Measurements from ENCODE around the gene UNC5C. TPM values are rescaled to one million over a fixed set of nuclear protein-coding genes. Genes with fewer than 3 reads are reported as not detected.

The UNC5C gene
- total RNA-seq, 1 donor from 2014 or later = 43.8 TPM

DNA sequence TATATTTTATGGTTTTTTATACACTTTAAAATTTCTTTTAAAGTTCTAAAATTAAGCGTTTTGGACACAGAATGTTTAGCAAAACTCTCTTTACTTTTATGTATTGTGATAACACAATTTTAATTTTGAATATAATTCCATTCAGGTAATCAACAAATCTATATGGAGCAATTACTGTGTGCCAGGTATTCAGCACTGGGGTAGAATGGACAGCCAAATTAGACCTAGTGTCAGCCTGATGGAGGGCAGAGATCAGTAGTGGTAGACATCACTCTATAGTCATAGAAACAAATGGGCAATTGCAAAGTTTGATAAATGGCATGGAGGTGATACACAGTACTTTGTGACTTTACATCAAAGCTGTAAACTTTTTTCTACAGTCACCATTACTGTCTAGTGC lies 41.8 kb upstream of the UNC5C start:
- no peak overlapping the region for H3K4me3 Mint-ChIP-seq (ENCODE audit: low read depth)
- H3K4me1 Mint-ChIP-seq (ENCODE audit: low read depth) = peaks cover 2% of the 10 kb centered on the region
- no peaks in the 10 kb centered on the region for H3K9me3 Mint-ChIP-seq (ENCODE audit: low read depth)
- H3K36me3 Mint-ChIP-seq (ENCODE audit: insufficient read depth) = no peaks in the 10 kb centered on the region
- TF ChIP-seq, protein P1, sequence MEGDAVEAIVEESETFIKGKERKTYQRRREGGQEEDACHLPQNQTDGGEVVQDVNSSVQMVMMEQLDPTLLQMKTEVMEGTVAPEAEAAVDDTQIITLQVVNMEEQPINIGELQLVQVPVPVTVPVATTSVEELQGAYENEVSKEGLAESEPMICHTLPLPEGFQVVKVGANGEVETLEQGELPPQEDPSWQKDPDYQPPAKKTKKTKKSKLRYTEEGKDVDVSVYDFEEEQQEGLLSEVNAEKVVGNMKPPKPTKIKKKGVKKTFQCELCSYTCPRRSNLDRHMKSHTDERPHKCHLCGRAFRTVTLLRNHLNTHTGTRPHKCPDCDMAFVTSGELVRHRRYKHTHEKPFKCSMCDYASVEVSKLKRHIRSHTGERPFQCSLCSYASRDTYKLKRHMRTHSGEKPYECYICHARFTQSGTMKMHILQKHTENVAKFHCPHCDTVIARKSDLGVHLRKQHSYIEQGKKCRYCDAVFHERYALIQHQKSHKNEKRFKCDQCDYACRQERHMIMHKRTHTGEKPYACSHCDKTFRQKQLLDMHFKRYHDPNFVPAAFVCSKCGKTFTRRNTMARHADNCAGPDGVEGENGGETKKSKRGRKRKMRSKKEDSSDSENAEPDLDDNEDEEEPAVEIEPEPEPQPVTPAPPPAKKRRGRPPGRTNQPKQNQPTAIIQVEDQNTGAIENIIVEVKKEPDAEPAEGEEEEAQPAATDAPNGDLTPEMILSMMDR (IDR thresholded peaks at IDR 0.05; ENCODE audit: unreplicated experiment) = no peak
- peaks cover 4% of the 10 kb centered on the region for H3K27me3 Mint-ChIP-seq
- H3K27ac Mint-ChIP-seq = no peak overlapping the region
- no peak for DNase-seq (ENCODE audit: low spot score, unreplicated experiment)

DNA sequence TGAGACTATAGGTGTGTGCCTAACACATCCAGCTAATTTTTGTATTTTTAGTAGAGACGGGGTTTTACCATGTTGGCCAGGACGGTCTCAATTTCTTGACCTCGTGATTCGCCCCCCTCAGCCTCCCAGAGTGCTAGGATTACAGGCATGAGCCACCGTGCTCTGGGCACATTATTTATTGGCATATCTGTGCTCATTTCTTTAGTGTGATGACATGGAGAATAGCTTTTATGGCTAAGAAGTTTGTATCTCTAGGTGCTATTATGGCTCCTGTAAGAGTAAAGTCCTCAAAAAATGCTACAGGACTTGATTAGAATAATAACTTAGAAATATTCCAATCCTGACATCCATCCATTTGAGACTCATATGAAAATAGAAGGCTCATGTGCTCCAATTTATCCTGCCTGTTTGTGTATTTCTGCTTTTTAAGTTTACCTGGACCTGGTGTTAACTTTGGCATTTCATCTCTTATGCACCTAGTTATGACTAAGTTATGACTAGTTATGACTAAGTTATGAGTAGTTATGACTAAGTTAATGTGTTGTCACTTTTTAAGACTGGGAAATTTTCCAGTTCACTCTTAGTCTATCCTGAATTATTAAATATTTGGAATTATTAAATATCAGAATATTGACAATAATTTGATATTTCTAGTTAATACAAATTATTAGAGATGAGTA lies 36.4 kb upstream of the UNC5C start:
- H3K27ac Mint-ChIP-seq = no peak overlapping the region
- TF ChIP-seq, protein P1 (IDR thresholded peaks at IDR 0.05; ENCODE audit: unreplicated experiment) = no peak
- H3K9me3 Mint-ChIP-seq (ENCODE audit: low read depth) = no peaks in the 10 kb centered on the region
- H3K36me3 Mint-ChIP-seq (ENCODE audit: insufficient read depth) = peaks cover 1% of the 10 kb centered on the region
- peaks cover 4% of the 10 kb centered on the region for H3K27me3 Mint-ChIP-seq
- no peak for DNase-seq (ENCODE audit: low spot score, unreplicated experiment)
- peaks cover 1% of the 10 kb centered on the region for H3K4me1 Mint-ChIP-seq (ENCODE audit: low read depth)
- no peak overlapping the region for H3K4me3 Mint-ChIP-seq (ENCODE audit: low read depth)

DNA sequence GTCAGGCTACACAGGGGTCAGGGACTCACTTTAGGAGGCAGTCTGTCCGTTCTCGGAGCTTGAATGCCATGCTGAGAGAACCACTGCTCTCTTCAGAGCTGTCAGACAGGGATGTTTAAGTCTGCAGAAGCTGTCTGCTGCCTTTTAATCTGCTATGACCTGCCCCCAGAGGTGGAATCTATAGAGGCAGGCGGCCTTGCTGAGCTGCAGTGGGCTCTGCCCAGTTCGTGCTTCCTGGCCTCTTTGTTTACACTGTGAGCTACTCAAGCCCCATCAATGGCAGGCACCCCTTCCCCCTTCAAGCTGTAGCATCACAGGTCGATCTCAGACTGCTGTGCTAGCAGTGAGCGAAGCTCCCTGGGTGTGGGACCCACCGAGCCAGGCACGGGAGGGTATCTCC lies 31.5 kb upstream of the UNC5C start:
- Mint-ChIP-seq H3K27me3 (no peaks in the 10 kb centered on the region), H3K27ac (no peak overlapping the region), H3K4me3 (ENCODE audit: low read depth) (no peak overlapping the region), H3K36me3 (ENCODE audit: insufficient read depth) (peaks cover 2% of the 10 kb centered on the region), H3K9me3 (ENCODE audit: low read depth) (peaks cover 22% of the 10 kb centered on the region), H3K4me1 (ENCODE audit: low read depth) (peaks cover 1% of the 10 kb centered on the region)
- DNase-seq (ENCODE audit: low spot score, unreplicated experiment) = no peak
- TF ChIP-seq, protein P1 (IDR thresholded peaks at IDR 0.05; ENCODE audit: unreplicated experiment) = no peak

DNA sequence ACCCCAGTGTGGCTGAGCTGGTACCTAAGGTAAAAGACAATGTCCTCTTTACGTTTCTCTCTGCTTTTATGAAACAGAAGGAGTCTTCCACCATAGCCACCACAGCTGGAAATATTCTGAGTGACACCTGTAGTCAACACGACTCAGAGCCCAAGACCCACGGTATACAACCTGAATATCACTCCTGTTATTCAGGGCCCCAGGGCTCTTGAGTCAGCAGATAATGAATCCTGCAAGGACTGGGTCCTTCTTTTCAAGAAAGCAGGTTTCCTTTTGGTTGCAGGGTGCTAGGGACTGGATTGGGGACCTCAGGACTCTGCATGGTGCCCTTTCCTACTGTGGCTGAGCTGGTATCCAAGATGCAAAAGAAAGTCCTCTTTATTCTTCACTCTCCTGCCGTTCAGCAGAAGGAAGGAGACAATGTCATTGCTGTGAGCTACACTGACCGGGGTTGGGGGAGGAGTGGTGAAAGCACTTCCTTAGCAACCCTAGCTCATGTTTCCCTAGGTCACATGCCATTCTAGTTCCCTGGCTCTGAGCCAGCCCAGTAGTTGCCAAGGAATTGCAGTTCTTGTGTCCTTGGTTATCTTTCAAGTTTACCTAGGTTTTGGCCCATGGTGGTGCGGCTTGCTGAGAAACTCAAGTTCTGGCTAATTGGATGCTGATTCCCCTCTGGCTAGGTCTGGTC lies 23.7 kb upstream of the UNC5C start:
- no peaks in the 10 kb centered on the region for H3K4me1 Mint-ChIP-seq (ENCODE audit: low read depth)
- peaks cover 45% of the 10 kb centered on the region for H3K9me3 Mint-ChIP-seq (ENCODE audit: low read depth)
- TF ChIP-seq, protein P1 (IDR thresholded peaks at IDR 0.05; ENCODE audit: unreplicated experiment) = no peak
- H3K4me3 Mint-ChIP-seq (ENCODE audit: low read depth) = no peak overlapping the region
- no peaks in the 10 kb centered on the region for H3K27me3 Mint-ChIP-seq
- H3K36me3 Mint-ChIP-seq (ENCODE audit: insufficient read depth) = peaks cover under 1% of the 10 kb centered on the region
- H3K27ac Mint-ChIP-seq = no peak overlapping the region
- DNase-seq (ENCODE audit: low spot score, unreplicated experiment) = no peak

DNA sequence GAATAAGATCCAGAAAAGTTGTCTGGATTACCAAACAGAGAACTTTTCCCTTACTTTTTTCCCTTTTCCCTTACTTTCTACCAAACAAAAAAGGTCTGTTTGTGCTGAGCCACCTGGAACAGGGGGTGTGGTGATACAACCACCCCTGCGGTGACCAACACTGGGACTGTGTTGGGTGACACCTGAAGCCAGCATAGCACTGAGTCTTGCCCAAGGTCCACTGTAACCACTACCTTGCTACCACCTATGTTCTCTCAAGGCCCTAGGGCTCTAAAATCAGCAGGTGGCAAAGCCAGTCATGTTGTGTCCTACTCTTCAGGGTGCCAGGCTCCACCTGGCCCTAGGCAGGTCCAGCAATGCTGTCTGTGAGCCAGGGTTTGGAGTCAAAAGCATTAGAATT lies 22.8 kb upstream of the UNC5C start:
- Mint-ChIP-seq H3K36me3 (ENCODE audit: insufficient read depth) (no peaks in the 10 kb centered on the region), H3K9me3 (ENCODE audit: low read depth) (peaks cover 46% of the 10 kb centered on the region), H3K4me3 (ENCODE audit: low read depth) (no peak overlapping the region), H3K27me3 (no peaks in the 10 kb centered on the region), H3K27ac (no peak overlapping the region), H3K4me1 (ENCODE audit: low read depth) (no peaks in the 10 kb centered on the region)
- TF ChIP-seq, protein P1 (IDR thresholded peaks at IDR 0.05; ENCODE audit: unreplicated experiment) = no peak
- no peak for DNase-seq (ENCODE audit: low spot score, unreplicated experiment)

Measured in progenitor cell of endocrine pancreas (in vitro differentiated cells).